NCI-H1105 (cell line): ENCODE measurements around the gene XPR1.

Source experiments
- DNase-seq: peaks from one replicate; lab custom pipeline; 2025; lab: John Stamatoyannopoulos, UW

XPR1 gene

DNA sequence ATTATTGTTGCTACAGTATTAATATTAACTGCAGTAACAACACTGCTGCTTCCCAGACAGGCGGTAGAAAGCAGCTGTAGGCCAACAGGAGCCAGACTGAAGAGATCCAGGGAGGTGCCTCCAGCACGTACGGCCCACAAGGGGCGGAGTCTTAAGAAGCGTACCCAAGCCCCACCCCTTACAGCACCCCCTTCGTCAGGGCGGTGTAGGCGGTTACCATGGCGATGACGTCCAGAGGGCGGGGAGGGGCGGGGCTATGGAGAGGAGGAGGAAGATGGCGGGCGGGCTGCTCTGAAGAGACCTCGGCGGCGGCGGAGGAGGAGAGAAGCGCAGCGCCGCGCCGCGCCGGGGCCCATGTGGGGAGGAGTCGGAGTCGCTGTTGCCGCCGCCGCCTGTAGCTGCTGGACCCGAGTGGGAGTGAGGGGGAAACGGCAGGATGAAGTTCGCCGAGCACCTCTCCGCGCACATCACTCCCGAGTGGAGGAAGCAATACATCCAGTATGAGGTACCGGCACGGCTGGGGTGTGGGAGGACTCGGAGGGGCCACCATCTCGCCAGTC lies at the start of gene XPR1:
XPR1 (plus strand) TSS at position 257 of the 560 bp plus-strand sequence; CDS start at position 437, 180 bp downstream.
- peak; percentile 99 for DNase-seq

DNA sequence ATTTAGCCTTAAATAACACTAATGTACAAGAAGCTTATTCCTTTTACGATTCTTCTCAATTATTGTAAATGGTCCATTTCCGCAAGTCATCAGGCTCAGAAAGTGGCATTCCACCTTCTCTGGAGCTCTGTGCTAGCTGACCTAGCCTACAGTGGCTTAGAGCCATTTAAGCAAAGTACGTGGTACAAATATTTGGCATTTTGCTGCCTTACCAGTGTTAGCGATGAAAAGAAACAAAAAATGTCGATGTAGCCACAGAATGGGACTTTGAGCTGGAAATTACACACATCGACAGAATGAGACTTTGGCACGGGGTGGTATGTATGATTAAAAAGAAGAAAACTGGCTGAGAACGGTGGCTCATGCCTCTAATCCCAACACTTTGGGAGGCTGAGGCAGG lies 47.0 kb upstream of the XPR1 start:
- DNase-seq, result no peak

DNA sequence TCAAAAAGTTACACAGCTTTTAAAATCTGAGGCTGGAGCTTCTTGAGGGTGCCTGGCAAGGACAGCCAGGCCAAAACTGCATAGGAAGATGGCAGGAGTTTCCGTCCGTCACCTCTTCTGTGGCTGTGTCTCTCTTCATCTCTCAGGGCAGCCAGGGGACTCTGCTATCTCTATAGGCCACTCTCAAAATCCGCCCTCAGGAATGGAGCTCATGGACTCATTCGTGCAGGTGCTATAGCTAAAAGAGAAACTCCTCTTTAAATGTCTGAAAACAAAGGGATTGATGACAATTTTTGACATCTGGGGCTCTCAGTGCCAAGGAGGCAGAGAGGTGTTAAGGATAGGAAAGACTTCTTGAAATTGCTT lies 45.8 kb upstream of the XPR1 start:
- no peak for DNase-seq

DNA sequence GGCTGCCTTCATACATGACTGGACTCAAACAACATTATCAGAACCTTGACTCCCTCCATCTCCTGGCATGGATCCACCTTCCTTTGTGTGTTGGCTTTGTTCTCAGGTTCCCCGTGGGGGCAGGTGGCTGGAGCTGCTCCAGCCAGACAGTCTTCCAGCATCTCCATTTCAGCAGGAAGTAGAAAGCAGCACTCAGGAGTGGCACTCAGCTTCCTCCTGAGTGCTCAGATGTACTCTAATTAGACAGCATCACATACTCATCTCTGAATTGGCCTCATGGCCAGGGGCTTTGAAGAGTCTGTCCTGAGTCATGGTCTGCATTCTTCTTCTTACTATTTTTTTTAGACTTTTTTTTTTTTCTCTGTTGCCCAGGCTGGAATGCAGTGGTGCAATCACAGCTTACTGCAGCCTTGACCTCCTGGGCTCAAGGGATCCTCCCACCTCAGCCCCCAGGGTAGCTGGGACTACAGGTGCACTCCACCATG lies 45.1 kb upstream of the XPR1 start:
- peak; percentile 90 for DNase-seq

DNA sequence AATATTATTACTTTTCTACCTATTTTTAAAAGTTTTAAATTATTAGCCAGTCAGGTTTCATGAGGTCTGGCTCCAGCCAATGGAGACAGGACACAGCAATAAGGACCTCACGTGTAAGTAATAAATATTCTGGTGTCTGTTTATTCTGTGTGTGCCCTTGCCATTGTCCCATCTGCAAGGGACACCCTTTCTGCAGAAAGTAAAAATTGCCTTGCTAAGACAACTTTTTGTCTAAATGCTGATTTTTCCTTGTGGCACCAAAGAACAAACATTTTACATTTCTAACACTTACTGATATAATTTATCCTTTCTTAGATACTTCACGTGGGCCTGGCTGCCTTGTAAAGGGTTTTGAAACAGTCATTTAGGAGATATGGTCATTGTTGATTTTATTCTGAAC lies 43.7 kb upstream of the XPR1 start:
- no peak for DNase-seq

DNA sequence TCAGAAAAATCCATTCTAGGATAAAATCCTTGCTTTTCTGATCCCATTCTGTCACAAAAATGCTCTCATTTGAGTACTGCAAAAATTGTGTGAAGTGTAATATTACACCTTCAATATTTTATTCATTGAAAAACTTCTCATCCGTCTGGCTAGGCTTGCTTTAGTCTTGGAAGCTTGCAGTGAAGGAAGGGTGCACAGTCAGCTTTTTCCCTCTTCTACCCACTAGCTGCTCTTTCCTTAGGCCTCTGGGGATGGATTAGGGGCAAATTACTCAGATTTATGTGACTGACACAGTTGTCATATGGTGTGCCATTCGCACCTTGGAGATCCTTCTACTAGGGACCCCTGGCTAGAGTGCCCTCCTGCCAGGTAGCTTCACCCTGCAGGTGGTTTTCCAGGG lies 40.9 kb upstream of the XPR1 start:
- no peak for DNase-seq

DNA sequence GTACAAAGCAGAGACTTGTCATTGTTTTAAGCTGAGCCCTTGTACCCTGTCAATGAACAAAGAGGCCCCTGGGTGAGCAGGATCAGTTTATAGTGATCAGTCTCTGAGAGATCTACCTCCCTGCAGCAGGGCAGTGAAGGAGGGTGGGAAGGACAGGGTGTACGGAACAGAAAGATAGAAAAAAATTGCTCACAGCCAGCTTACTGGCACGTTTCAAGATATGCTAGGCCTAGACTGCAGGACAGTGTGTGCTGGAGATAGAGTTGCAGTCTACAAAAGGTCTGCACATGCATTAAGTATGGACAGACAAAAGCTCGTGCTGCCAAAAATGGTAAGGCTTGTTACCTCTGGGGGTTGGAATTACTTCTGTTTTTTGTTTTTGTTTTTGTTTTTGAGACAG lies 38.4 kb upstream of the XPR1 start:
- DNase-seq, result no peak

DNA sequence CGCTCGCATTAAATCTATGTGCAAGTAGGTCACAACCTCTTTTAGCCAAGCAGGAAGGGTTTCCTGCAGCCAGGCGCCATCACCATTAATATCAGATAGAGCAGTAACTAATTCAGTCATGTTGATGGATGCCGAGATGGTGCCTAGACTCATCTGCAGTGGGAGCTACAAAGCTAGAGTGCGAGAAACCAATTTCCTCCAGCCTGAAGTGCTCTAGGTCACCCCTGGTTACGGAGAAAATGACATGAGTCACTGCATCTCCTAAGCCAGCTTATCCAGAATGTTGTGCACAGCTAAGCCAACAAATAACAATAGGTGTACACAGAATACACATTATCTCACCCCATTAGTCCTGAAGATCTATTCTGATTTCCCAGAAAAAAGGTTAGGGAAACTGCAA lies 37.1 kb upstream of the XPR1 start:
- peak; percentile 32 for DNase-seq

DNA sequence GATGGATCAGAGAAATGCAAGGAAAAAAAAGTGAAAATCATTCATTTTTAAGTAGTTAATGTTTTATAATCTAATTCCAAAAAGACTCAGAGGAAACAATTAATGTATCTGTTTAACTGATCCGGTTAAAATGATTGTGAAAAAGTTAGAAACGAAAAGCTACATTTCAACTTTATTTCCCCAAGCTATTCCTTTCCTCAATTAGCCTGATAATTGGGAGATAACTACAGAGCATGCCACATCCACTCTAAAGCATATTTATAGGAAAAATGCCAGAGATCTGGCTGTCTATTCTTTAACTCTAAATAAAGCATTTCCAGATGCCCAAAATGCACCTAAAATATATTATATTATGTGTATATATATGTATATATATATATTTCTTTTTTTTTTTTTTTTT lies 35.9 kb upstream of the XPR1 start:
- DNase-seq, result no peak

DNA sequence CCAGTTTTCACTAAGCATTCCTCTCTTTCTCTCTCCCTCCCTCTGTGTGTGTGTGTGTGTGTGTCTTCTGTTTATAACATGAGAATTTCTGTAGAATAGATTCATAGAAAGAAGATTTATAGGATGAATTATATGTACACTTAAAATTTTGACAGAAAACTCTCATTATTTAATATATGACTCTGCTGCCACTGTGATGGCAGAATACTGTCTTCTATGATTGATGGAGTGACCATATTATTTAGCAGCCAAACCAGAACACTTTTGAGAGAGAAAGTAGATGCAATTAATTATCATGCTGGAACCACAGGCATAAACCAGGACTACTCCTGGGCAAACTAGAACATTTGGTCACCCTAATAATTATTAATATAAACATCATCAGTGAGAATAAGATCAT lies 34.3 kb upstream of the XPR1 start:
- no peak for DNase-seq

DNA sequence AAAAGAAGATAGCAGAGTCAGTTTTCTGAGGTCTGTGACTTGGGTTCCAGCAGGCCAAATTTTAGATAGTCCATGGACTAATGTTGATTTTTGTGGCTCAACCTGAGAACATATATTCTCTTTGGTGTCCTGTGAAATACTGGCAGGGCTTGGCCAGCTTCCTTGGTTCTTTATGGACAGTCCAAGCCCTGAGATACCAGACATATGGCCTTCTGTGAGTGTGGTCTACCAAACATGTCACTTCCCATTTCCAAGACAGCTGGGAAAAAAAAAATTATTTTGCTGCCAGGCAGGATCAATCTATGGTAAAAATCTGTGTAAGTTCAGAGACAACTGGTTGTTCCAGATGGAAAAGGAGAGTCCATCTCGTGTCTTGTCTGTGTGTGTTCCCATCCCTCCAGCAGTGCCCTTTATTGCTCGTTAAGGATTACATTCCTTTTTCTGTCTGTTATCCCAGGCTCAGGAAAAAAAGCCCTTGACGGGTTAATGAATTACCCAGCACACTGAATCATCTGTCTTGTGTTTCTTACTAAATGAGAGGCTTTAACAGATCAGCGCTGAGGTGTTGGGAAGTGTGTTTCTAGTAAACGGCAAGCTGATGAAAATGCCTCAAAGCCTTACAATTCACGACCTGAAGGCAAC lies 33.4 kb upstream of the XPR1 start:
- no peak for DNase-seq

DNA sequence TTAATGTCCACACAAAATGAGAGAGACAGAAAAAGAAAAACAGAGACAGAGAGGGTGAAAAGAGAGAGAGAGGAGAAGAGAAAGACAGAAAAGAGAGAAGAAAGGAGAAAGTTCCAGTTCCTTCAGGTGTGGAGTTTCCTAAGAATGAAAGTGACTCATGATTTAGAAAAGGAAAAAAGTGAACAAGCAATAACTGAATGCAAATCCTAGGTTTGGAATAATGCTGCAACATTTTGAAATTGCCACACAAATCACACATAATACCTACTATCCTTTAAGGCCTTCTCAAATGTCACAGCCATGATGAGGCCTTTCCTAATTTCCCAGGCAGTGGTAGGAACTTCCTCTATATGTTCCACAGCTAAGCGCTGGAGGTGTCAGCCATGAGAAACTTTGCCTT lies 31.5 kb upstream of the XPR1 start:
- DNase-seq, result no peak

DNA sequence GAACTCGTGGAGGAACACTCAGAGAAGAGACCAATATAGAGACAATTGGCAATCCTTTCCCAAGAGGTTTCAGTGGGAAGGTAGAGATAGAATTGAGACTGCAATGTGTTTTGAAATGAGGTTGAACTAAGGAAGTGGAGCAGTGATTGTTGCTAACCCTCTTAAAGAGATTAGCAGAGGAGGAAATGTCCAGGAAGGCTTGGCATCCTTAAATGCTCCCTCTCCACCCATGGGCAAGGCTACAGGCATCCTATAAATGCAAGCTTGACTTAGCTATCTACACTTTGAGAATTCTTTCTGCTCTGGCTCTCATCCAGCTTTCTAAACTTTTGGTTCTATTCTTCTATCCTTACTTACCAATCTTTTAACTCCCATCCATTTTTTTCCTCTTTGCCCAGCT lies 30.3 kb upstream of the XPR1 start:
- DNase-seq, result no peak

DNA sequence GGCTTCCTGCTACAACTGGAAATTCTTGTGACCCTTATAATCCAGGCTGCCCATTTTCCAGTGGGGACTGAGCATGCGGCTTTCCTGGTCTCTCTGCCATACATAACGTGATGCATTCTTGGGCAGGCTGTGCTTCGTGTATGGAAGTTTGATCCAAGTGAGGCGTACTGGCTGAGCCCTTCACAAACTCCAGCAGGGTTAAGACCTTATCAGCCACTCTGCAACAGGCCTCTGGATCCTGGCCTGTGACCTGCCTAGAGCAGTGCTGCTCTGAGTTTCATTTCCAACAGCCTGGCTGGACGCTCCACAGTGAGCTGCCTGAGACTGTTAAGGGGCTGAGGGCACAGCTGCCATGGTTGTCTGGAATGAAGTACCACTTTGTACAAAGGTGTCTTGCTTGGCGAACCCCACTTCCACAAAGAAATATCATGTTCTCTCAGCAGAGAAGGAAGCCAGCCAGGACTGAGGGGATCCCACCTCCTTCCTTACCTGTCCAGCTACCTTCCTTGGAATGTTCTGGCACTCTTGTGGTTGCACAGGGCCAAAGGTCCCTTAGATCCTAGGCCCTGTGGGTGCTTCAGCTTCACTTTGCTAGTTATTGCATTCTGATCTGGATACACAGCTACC lies 28.5 kb upstream of the XPR1 start:
- DNase-seq, result no peak

DNA sequence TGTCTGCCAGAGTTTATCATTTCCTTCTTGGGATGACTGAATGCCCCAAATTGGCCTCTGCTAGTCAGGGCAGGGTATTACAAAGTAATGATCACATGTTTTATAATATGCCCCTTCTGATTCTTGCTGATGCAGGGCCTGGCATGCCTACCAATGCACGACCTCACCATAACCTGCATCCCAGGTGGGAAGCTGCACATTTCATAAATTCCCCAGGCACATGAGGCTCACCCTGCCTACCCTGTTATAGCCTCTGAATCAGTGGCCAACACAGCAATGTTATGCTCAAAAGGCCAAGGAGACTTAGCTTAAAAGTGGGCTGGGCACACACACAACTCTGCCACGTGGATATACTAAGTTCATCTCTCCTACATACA lies 28.0 kb upstream of the XPR1 start:
- no peak for DNase-seq

DNA sequence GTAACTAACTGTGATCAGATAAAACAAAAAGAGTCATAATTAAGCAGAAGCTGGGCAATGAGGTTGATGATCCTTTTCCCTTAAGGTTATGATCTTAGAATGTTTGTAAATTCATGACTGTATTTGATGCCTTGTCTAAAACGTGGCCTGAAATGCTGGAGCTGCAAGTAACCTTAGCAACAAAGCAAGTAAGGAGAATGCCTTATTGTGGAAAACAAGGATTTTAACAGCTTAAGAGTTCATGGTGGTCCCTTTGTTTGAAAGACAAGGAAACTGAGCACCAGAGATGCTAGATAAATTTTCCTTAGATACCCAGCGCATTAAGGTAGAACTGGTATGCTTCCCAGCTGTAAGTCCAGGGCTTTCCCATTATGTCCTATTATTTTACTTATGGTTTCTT lies 25.7 kb upstream of the XPR1 start:
- no peak for DNase-seq

DNA sequence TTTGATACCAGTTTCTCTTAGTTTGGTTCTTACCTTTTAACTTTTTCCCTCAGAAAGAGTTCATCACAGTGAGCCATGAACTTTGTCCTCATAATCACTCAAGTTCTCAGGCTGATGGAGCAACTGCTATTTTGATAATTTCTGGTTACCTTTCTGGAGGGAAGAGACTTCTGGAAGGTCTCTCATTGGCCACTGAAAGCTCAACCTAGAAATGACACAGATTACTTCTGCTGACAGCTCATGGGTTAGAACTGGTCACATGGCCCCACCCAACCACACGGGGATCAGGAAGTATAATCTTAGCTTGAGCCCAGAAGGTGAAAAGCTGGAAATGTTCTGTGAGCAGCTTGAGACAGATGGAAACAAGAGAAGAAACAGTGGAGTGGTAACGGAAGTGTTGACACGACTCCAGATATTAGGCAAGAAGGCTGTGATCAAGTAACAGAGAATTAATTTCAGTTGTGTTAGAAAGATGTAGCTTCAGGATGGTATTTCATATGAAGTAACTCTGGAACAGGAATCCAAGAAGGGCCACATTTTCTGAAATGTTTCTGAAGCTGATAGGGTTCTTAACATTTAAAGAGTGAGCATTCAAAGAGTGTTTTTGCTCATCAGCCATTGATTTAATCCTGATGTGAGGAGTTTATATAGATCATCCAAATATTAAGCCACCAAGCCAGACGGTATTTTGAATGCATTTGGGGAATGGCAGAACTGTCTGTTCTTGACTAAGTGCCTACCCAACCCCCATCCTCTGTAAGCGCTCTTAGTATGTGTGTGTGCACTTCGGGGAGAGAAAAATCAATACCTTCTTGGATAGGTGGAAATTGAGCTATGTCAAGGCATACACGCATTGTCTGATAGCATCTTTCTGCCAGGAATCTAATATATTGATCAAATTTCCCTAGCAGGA lies 21.9 kb upstream of the XPR1 start:
- DNase-seq, result no peak

DNA sequence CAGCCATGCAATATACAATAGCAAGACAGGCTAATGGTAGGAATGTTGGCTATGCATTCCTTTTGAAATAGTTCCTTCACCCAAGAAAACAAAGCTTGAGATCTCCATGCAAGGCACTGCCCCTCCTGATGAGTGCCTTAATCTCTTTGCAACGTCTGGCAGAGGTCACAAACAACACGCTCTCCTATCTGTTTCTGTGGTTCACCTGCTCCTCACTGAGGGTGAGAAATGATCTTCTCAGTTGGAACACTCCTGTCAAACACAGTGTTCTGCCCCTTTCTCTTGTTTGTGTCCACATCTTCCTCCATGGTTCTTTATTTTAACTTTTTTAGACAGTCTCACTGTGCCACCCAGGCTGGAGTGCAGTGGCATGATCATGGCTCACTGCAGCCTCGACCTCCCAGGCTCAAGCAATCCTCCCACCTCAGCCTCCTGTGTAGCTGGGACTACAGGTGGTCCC lies 21.2 kb upstream of the XPR1 start:
- DNase-seq, result no peak

DNA sequence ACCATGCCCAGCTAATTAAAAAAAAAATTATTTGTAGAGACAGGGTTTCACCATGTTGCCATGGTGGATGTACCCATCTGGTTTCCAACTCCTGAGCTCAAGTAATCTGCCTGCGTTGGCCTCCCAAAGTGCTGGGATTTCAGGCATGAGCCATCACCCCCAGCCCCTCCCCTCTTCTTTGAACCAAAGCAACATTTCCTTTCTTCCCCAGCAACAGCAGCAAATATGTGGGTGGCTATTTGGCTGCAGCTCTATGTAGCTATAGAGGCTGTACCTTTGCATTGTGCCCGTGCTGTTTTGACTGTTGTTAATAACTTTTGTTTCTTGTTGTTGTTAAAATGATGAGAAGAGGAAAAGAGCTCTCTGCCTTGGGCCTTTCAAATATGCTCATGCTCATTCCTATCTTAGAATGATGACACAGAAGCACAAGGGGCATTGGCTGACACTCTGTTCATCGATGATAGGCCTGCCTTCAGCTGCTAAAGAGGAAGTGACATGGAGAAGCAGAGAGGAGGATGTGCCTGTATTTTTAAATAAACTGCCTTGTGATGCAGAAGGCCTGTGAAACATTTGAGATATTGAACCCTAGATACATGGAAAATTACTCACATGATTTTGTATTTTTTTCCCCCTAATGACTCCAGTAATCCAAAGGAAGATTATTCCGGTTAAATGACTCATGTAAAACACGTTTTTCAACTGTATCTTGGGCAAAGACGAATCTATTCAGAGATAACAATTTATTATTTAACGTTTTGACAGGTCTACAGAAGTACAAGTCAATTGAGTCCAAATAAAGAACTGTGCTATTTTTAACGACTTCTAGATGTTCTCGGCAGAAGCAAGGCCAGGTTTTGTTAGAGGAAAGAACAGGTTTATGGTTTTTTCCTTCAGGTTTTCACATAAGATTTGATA lies 20.5 kb upstream of the XPR1 start:
- DNase-seq, result no peak

DNA sequence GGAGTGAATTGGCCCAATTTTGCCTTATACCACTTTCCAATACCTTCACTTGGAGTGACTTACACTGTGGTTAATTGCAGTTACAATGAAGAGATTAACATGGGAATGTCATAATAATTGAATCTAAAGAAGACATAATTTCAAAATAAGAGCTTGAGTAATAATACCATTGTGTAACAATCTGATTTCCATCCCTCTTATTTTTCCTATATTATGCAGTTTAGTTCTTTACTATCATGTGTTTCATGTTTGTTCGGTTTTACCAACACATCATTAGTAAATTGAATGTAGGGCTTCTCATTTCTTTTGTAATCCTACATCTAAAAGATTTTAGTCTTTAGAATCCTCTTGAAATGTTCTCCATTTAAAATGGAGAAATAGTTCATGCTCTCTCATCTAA lies 19.2 kb upstream of the XPR1 start:
- no peak for DNase-seq

DNA sequence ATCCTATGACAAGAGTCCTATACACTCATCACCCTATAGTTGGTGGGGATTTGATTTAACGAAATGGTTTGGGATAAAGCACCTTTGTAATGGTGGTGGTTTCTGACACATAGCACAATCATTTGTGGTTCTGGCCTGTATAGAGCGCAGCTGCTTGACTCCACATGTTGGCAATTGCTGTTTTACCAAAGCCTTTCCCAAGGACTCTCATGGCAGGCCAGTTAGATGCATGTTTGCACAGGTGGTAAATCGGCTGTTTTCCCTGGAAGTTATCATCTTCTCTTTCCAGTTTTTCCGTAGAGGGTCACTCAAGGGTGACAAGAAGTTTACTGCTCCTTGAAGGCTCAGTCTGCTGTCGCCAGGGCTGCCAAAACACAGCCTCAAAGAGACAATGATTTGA lies 17.1 kb upstream of the XPR1 start:
- peak; percentile 11 for DNase-seq
